Measurements from ENCODE around the gene LMTK2.

- no peak for TF ChIP-seq CTCF (IDR thresholded peaks at IDR 0.05)
- TF ChIP-seq POLR2A (IDR thresholded peaks at IDR 0.05) = no peak
Measured at GRCh38 chr7:98168904-98169621, 62.4 kb downstream of the LMTK2 start.
